AG08396 (cell line): ENCODE data around the gene MINDY4.
A peak's percentile ranks its signal among the peaks of the same experiment; 100 is the strongest.

Experiments used
- DNase-seq: peaks from one replicate; pipeline ENCODE4 v3.0.0; 2012; ENCODE audit warnings: low spot score, mixed read lengths

Gene MINDY4

GRCh38 chr7:30879139-30880124 lies 108.2 kb downstream of the MINDY4 start:
- no peak for DNase-seq

DNA sequence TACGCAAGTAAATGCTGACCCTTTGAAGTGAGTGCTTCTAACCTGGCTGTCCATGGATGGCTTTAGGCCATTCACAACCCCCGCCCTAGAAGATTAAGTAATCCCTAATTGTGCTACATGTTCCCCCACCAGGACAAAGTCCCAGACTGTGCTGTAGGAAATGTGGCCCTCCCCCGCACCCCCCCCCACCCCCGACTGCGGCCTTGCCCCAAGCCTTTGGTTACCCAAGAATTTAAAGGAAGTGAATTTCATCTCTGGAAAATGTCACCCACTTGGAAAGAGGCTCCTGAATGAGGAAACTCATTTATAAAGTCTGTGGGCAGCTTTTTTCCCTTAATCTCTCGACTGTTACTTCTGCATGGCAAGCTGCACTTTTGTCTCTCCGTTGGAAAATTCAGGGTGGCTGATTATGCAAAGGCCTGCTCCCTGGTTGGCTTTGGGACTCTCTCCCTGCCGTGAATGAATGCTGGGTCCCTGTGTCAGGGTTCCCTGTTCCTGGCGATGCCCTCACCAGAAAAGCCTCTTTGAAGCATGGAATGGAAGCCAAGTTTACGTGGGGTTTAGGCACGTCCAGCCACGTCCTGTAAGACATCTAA lies 109.0 kb downstream of the MINDY4 start:
- DNase-seq, result no peak

DNA sequence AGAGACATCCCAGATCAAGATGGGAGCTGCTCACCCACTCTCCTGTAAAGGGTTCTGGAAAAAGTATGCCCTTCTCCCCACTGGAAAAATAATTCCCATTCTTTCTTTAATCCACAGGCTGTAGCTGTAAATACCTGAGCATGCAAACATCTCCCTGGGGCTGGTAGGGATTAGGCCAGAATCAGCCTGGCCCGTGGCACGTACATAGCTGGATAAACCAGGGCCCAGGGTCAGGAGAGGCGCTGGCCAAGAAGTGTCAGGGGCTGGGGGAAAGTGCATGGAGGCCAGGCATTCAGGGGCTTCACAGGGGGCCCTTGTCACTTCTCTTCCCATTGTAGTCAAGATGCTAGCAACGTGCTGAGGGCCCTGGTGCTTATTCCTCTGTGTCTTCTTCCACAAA lies 109.7 kb downstream of the MINDY4 start:
- DNase-seq, result no peak

DNA sequence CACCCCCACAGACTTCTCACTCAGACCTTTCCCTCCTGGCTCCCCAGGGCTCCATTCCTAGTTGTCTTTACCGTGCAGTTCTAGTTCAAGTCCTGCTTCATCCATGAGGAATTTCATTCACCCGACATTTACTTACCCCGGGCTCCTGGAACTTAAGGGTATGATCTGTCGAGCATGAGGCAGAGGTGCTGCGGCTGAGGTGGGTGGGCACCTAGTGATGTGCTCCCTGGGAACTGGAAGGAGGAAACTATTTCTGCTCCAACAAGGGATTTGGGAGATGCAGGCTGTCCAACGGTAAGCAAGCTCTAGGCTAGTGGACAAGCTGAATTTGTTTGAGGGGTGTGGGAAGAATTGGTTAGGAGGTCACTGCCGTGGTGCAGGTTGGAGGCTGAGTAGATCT lies 110.2 kb downstream of the MINDY4 start:
- no peak for DNase-seq

GRCh38 chr7:30884881-30885280 lies 113.7 kb downstream of the MINDY4 start:
- no peak for DNase-seq

GRCh38 chr7:30886608-30887011 lies 115.4 kb downstream of the MINDY4 start:
- no peak for DNase-seq

GRCh38 chr7:30887464-30887872 lies 116.3 kb downstream of the MINDY4 start:
- DNase-seq, result no peak

DNA sequence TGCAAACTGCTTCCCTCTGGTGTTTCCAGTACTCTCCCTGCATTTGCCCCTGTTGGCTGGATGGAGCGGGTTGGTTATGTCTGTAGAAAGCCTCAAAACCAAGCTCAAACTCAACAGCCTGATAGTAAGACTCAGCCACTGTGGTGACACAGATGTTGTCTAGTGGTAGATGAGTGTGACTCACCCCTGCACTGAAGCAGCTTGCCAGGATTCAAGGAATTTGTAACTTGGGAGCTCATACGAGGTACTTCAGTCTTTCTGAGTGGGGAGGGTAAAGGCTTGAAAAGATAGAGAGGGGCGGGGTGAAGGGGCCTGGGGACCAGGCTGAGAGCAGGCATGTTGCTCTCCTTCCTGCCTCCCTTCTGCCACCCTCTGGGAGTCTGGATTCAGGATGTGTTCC lies 117.5 kb downstream of the MINDY4 start:
- peak; percentile 88 for DNase-seq

DNA sequence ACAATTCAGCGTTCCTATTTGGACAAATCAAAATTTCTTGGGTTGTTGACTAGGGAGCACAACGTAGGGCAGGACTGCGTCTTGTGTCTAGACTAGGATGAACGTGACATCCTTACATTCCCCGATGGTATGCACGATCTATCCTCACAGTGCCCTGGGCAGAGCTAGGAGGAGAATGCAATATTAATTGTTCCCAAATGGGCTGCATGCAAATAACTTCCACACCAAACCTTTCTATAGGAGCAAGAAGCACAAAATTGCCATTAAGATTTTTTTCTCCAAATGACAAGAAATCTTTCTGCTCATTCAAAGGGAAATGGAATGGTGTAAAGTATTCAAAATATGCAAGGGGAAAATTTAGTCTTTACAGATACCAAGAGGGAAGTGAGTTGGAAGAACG lies 119.0 kb downstream of the MINDY4 start:
- DNase-seq, result no peak

DNA sequence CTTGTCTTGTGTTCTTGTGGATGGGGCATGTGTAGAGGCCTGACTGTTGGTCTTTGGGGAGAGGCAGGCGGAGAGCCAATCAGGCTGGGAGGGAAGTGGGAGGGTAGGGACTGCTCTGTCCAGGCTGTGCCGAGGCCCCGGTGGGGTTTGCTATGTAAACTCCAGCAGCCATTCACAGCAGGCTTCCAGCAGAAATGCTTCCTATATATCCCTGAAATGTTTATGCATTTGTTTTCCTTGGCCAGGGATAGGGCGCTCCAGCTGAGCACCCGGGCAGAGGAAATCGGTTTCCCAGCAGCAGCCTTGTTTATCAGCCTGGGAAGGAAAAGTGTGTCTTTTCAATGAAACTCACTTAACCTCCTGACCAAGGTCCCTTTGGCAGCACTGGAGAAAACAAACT lies 122.1 kb downstream of the MINDY4 start:
- peak; percentile 49 for DNase-seq

DNA sequence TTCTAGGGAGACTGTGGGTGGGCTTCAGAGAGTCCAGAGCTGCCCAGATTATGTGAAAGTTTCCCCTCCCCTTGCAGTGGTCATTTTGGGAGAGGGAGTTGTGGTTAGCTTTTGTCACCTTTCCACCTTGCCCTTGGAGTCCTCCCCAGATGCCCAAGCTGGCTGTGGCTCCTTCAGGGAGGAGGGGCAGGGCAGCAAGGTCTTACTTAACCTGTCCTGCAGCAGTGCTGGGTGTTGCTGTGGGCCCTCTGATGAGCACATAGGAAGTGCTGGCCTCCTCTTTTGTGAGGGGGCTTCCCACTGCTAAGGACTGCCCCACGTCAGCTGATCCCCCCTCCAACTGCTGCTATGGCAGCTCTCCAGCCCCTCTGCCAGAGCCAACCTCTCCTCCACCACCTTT lies 122.8 kb downstream of the MINDY4 start:
- DNase-seq, result no peak

- DNase-seq, result no peak
Measured at GRCh38 chr7:30894866-30895605, 123.8 kb downstream of the MINDY4 start.

DNA sequence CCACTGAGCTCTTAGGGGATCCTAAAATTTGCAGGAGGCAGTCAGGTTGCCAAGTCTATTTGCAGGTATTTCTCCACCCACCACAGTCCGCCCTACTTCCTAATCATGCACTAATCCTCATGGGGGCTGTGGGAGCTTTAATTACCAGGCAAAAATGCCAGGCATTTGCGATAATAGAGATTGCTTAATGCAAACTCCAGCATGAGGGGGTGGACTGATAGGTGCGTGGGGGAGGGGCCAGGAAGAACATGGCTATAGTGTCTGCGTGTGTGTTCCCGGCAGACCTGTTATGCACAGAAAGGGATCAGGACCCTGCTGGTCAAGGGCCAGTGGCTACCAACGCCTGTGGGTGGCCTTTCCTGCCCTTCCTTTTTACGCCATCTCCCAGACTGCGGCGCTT lies 124.8 kb downstream of the MINDY4 start:
- no peak for DNase-seq

GRCh38 chr7:30896783-30897637 lies 125.8 kb downstream of the MINDY4 start:
- no peak for DNase-seq

- no peak for DNase-seq
Measured at GRCh38 chr7:30897770-30898169, 126.6 kb downstream of the MINDY4 start.

DNA sequence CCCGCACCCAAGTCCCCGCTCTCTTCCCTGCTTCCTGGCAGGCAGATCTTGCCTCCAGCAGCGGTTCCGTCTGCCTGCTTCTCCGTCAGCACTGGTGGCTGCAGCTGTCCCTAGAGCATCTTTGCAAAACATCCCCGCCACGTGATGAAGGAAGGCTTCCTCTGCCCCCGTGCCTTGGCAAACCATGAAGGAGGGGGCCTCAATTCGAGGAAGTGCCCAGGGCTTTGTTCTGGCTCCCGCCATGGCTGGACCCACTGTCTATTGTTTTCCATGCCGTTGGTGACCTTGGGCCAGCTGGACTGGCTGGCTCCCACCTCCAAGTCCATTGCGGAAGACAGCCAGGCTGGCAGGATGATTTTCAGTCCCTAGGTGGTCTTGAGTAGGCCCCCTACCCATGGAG lies 127.2 kb downstream of the MINDY4 start:
- no peak for DNase-seq

DNA sequence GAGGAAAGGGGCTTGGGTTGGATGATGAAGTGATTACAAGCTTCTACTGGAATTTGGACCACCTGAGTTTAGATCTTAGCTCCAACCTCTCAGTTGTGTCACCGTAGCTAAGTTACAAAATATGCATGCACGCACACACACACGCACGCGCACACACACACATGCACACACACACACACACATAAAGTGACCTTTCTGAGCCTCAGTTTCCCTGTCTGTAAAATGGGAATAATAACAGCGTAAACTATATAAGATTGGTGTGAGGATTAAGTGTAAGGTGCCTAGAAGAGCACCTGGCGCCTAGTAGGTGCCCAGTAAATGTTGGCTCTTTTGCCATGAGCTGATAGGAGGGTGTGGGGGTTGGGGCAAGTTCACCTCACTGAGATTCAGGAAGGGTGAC lies 127.8 kb downstream of the MINDY4 start:
- no peak for DNase-seq

DNA sequence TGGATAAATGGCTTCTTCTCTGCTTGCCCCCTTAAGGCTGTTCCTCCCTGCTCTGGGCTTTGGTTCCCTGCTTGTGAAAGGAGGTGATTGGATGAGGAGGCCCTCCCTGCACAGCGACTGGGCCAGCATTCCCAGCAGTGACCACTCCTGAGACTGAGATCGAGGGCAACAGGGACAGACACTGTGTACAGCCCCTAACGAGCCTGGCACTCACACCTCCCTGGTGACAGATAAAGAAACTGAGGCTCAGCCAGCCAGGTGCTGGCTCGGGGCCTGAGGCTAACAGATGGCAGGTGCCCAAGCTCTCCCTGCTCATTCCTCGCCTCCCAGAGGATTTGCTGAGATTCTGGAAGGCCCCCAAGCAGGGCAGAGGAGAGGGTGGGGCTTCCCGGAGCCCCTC lies 128.4 kb downstream of the MINDY4 start:
- DNase-seq, result no peak

GRCh38 chr7:30900053-30900452 lies 128.8 kb downstream of the MINDY4 start:
- DNase-seq, result no peak

DNA sequence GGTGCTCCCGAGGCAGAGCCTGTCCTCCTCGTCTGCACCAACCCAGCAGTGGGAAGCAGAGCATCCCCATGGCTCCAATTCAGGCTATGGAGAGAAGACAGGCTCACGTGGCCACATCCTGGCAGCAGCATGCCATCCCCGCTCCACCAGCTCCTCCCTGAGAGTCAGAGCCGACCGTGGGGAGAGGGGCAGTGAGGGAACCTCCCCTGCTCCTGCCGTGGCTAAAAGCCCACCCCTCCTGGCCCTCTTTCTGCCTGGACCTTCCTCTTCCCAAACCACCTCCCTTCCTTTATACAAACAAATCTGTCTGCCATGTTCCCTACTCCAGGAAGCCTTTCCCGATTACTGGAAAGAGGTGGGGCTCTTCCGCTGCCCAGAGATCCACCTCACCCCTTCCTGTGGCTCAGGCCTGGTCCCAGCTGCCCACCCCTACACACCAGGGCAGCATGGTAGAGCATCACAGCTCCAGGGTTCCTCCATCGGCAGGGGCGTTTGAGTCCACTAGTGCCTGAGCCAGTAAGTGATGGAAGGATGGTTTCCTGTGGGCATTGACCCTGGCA lies 129.7 kb downstream of the MINDY4 start:
- no peak for DNase-seq

DNA sequence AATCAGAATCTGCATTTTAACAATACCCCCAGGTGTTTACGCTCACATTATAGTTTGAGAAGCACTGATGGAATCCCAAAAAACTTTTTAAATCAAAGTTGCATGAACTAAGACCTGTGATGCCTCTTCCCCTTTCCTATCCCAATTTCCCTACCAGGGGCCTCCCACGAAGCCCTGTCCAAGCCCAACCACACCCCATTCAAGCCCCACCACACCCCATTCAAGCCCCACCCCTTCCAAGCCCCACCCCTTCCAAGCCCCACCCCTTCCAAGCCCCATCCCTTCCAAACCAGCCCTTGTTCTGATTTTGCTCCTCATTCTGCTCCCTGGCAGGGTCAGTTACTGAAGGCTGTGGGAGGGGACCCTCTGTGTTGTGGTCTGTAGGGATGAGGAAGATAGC lies 130.6 kb downstream of the MINDY4 start:
- DNase-seq, result no peak

DNA sequence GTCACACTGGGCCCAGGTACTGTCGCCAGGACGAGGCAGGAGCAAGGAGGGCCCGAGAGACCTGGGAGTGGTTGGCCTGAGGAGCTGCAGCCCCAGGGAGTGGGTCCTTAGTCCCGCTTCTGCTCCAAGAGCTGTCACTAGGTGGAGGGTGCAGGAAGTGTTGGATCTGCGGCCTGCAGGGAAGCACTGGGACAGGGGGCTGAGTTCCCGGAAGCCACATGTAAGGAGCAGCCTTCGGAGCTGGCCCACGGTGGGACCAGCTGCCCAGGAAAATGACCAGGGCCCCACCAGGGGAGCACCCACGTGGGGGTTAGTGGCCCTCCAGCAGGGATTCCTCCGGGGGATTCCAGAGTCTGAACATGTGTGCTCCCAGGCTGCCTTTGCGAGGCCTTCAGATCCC lies 131.2 kb downstream of the MINDY4 start:
- no peak for DNase-seq
